Medulla oblongata (tissue), 1 donor: ENCODE data around the gene SPATA2.

Experiments
- DNase-seq: peaks from one replicate; pipeline ENCODE4 v3.0.0-alpha.2; 2015; ENCODE audit errors: extremely low spot score

The SPATA2 gene

GRCh38 chr20:49858076-49858585 is 57.2 kb downstream of the SPATA2 start:
- DNase-seq, result no peak

DNA sequence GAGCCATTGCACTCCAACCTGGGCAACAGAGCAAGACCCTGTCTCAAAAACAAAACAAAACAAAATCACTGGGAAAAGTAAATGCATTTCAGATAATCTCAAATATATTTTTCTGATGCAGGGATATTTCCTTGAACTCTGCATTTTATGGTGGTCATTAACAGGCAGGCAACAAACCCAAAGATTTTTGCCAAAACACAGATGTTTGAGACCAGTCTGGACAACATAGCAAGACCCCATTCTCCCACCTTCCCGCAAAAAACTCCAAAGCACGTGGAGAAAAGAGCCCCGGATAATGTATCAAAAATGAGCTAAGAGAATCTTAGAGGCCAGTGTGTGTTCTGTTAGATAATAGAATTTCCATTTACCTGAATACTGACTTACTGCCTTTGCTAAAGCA is 58.4 kb downstream of the SPATA2 start:
- DNase-seq, result no peak

DNA sequence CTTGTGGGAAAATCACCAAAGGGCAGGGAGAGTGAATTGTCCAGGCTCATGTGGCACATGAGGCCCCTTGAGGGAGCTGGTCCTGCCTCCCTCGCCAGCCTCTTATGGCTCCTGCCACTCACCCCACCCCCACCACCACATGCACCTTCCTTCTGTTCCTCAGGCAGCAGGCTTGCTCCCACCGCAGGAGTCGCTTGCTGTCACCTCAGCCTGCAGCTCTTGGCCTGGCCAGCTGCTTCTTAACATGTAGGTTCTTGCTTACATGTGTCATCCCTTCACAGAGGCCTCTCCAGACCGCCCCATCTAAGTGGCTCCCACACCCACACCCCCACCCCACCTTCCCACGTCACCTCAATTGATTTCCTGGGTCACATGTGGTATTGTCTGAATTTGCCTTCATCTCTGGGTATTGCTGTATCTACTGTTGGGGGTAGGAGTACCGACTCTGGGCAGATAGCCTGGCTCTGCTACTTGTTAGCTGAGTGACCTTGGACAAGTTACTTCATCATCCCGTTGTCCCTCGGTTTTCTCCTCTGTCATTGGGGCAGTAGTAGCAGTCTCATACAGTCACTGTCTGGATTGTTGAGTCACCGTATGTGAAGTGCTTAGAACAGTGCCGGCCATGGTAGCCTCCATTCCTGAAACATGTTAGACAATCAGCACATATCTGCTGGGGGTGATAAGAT is 61.0 kb downstream of the SPATA2 start:
- no peak for DNase-seq

GRCh38 chr20:49853640-49854039 is 61.7 kb downstream of the SPATA2 start:
- DNase-seq, result no peak
